Gastroesophageal sphincter (tissue), 4 donors: ENCODE results near the gene HMOX1. TPM values are rescaled to one million over a fixed set of nuclear protein-coding genes. Genes with fewer than 3 reads are reported as not detected.
"Not testable (repeated sequence)": the region's sequence is repeated elsewhere in the genome, so short reads cannot be mapped to it uniquely, and the experiment has no call there.

ENCODE experiments used
- ATAC-seq: fragments of 150-250 bp; one replicate; pipeline ENCODE4 v1.9.1; 2016; ENCODE audit warnings: mild to moderate bottlenecking, moderate library complexity
- H3K27ac ChIP-seq, 4 donors: fragments of 200-600 bp; sonication (generic) in 3 of 4; 1 replicate in 3 of 4; 2 replicates in 1 of 4; pipeline ENCODE4 v1.5.1; 2016 to 2019
- H3K27me3 ChIP-seq: fragments of 200-600 bp; sonication (generic); one replicate; pipeline ENCODE4 v1.5.1; 2019
- H3K36me3 ChIP-seq, 2 donors: fragments of 200-600 bp; sonication (generic); one replicate each; pipeline ENCODE4 v1.5.1; 2019; ENCODE audit warnings: control low read depth in 1 of 2
- H3K4me1 ChIP-seq, 3 donors: fragments of 200-600 bp; sonication (generic); 1 replicate in 2 of 3; 2 replicates in 1 of 3; pipeline ENCODE4 v1.5.1; 2016 to 2019; ENCODE audit warnings: control low read depth in 2 of 3
- H3K4me3 ChIP-seq, 2 donors: fragments of 200-600 bp; sonication (generic); one replicate each; pipeline ENCODE4 v1.5.1; 2019; ENCODE audit warnings: mild to moderate bottlenecking in 1 of 2, moderate library complexity in 1 of 2
- H3K9me3 ChIP-seq, 3 donors: fragments of 200-600 bp; sonication (generic); one replicate each; pipeline ENCODE4 v1.5.1; 2017 to 2019; ENCODE audit warnings: control low read depth in 2 of 3
- CTCF ChIP-seq, 4 experiments: fragments of 200-600 bp in 2 of 4; fragments of 450-650 bp in 2 of 4; sonication (generic) in 1 of 4; IDR thresholded peaks; one replicate each; pipeline ENCODE4 v1.5.1; 2017 to 2019; ENCODE audit warnings: antibody characterized with exemption in 4 of 4, mild to moderate bottlenecking in 2 of 4, moderate library complexity in 2 of 4
- EP300 ChIP-seq: sonication (generic); formaldehyde crosslinking; IDR thresholded peaks from one replicate; pipeline ENCODE4 v1.6.1; 2017; ENCODE audit warnings: antibody characterized with exemption, mild to moderate bottlenecking
- POLR2A ChIP-seq, 2 donors: fragments of 450-650 bp; IDR thresholded peaks; one replicate each; pipeline ENCODE4 v1.6.1; 2017; ENCODE audit warnings: antibody characterized with exemption in 2 of 2, mild to moderate bottlenecking in 2 of 2, moderate library complexity in 1 of 2
- POLR2AphosphoS5 ChIP-seq: sonication (generic); formaldehyde crosslinking; IDR thresholded peaks from one replicate; pipeline ENCODE4 v1.6.1; 2017; ENCODE audit warnings: antibody characterized with exemption
- WGBS, 2 donors: methylation state at CpG; one replicate each; pipeline ENCODE4 v1.1.5; 2018; ENCODE audit warnings: low coverage in 1 of 2; 5-methylcytosine and 5-hydroxymethylcytosine counted together
- total RNA-seq, 4 donors: library from RNA; depleted of rRNA; stranded (reverse); fragments of >200 nt; gene quantifications; one replicate each; pipeline ENCODE4 v1.1.0, GENCODE V29; 2016

HMOX1 gene
- total RNA-seq, 4 donors from 2014 or later: 3.0 to 317 (median 12.7) TPM

DNA sequence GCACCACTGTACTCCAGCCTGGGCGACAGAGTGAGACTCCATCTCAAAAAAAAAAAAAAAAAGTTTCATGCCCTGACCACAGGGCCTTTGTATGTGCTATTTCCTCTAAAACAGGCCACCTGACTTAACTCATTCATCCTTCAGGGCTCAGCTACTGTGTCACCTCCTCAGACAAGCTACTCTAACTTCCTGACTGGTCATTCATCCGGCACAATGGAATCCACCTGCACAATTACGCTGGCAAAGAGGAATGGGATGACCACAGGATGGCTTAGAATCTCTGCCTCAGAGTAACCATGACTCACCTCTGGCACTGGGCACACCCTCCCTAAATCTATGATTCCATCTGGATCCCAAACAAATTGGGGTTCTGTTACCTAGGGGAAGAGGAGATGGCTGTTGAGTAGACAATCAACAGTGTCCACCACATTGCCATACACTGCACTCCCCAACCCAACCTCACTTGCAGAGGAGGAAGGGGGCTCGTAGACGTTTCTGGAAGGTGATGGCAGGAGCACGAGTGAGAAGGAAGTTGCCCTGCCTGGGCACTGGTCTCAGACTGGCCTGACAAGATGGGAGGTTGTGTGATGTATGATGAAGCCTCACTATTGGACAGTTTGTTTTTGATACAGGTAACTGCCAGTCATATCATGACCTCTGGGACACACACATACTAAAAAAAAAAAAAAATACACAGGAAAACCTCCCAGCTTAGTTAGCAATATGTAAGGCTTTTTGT, 22.8 kb upstream of the HMOX1 start:
- 33 to 75% methylated on average over 1 to 6 of the region's 6 CpGs for WGBS, 2 donors
- ATAC-seq: no peak
- TF ChIP-seq POLR2A (IDR thresholded peaks at IDR 0.05) (no peak), CTCF (IDR thresholded peaks at IDR 0.05) (no peak), EP300 (no peak), POLR2AphosphoS5 (no peak)
- Histone ChIP-seq H3K27me3 (peaks cover 52% of the 10 kb centered on the region), H3K4me3 (no peak overlapping the region), H3K4me1 (peaks cover 0 to 7% (median 0%) of the 10 kb centered on the region in 3 donors), H3K36me3 (no peaks in the 10 kb centered on the region), H3K9me3 (no peaks in the 10 kb centered on the region), H3K27ac (no peak overlapping the region)

DNA sequence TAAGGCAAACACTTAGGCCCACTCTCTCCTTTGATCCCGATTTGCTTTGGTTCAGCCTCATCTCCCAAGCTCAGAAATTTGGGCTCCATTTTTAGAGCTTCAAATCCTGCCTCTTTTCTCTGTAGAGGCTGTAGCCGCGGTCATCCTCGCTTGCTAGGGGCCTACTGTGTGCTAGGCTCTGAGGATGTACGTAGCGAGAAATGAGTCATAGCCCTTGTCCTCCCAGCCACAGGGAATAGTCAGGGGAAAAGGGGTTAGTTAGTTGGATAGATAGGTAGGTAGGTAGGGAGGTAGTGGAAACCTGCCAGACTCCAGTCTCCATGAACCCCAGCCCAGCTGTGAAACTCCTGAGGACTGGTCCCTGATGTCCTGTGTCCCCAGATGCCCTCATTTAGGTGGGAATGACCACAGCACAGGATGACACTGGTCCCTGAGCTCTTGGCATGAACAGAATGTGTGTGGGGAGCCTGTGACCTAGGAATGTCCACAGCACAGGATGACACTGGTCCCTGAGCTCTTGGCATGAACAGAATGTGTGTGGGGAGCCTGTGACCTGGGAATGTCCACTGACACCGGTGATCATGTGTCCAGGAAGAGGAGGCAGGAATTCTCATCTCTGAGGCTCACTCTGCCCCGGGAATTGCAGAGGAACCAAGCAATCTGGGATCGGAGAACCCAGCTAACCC, 21.4 kb upstream of the HMOX1 start:
- 53 to 83% methylated on average over 4 to 6 of the region's 9 CpGs for WGBS, 2 donors
- no peak for ATAC-seq
- Histone ChIP-seq H3K4me1 (peaks cover 0 to 7% (median 0%) of the 10 kb centered on the region in 3 donors), H3K9me3 (no peaks in the 10 kb centered on the region), H3K4me3 (no peak overlapping the region), H3K27me3 (peaks cover 67% of the 10 kb centered on the region), H3K27ac (no peak overlapping the region), H3K36me3 (no peaks in the 10 kb centered on the region)
- TF ChIP-seq POLR2A (IDR thresholded peaks at IDR 0.05): no peak
- TF ChIP-seq EP300: no peak
- TF ChIP-seq POLR2AphosphoS5: no peak

DNA sequence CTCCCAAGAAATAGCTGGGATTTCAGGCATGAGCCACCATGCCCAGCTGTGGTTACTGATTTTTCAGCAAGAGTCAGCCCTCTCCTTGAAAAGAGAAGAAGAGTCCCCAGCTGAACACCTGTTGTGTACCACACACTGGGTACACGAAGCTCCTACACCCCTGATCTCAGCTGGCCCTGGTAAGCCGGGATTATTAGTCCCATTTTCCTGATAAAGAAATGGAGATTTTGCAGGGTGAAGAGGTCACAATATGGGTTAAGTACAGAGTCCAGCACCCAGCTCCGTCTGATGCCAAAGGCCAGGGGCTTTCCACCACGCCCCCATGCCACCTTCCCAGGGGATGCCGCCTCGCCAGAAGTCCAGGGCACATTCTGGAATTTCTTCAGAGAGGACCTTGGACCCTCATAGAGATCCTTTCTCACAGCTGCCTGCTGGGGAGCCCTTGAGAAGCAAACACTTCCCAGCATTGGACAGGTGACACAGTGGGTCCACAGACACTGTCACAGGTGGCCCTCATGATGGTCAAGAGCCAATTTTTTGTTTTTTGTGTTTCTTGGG, 19.8 kb upstream of the HMOX1 start:
- Histone ChIP-seq H3K36me3 (no peaks in the 10 kb centered on the region), H3K27me3 (peaks cover 82% of the 10 kb centered on the region), H3K9me3 (no peaks in the 10 kb centered on the region), H3K27ac (no peak overlapping the region), H3K4me3 (no peak overlapping the region), H3K4me1 (peaks cover 0 to under 1% (median 0%) of the 10 kb centered on the region in 3 donors)
- WGBS, 2 donors: 58% methylated on average over 3 of the region's 6 CpGs; no CpG with 5 or more reads in 1 of the 2 donors
- TF ChIP-seq POLR2A (IDR thresholded peaks at IDR 0.05) (no peak), CTCF (IDR thresholded peaks at IDR 0.05) (no peak), EP300 (no peak), POLR2AphosphoS5 (no peak)
- no peak for ATAC-seq

GRCh38 chr22:35363566-35364086, 17.3 kb upstream of the HMOX1 start:
- no peaks in the 10 kb centered on the region for H3K4me1 ChIP-seq
- H3K36me3 ChIP-seq: no peaks in the 10 kb centered on the region
- ATAC-seq: no peak
- 79 to 80% methylated on average over 5 to 6 of the region's 11 CpGs for WGBS, 2 donors
- H3K4me3 ChIP-seq: no peak overlapping the region
- TF ChIP-seq POLR2A (IDR thresholded peaks at IDR 0.05): no peak
- TF ChIP-seq CTCF (IDR thresholded peaks at IDR 0.05): no peak
- no peak for TF ChIP-seq POLR2AphosphoS5
- no peak for TF ChIP-seq EP300
- no peak overlapping the region for H3K27ac ChIP-seq
- peaks cover 81% of the 10 kb centered on the region for H3K27me3 ChIP-seq
- no peaks in the 10 kb centered on the region for H3K9me3 ChIP-seq

- not testable (repeated sequence) for H3K4me3 ChIP-seq, H3K9me3 ChIP-seq, H3K27ac ChIP-seq, H3K4me1 ChIP-seq, H3K36me3 ChIP-seq
- H3K27me3 ChIP-seq: peaks cover 80% of the 10 kb centered on the region
- WGBS, 2 donors: 31 to 68% methylated on average over 2 to 7 of the region's 7 CpGs
- ATAC-seq: peak; percentile 65
Measured at GRCh38 chr22:35364230-35364629, 16.7 kb upstream of the HMOX1 start.
